ENCODE results near the gene PHC2. TPM values are rescaled to one million over a fixed set of nuclear protein-coding genes. Genes with fewer than 3 reads are reported as not detected.

The PHC2 gene
- total RNA-seq, 6 donors from 2014 or later, result 103 to 173 (median 129) TPM

DNA sequence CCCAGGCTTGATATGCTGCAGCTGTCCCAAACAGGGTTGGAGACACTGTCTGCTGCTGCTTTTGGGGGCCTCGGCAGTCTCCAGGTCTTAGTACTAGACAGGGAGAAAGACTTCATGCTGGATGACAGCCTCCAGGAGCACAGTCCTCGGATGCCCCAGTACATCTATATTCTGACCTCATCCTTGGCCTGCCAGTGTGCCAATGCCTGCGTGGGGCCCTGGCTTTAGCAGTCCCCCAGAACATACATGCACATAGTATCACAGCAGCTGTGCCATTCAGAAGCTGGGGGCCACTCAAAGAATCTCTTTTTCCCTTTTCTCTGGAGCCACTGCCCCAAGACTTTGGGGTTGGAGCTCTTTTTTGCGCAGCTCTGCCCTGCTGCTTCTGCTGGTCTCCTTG lies 37.1 kb upstream of the PHC2 start:
- ATAC-seq (ENCODE audit: low FRiP score in 2 of 2) (no peak), DNase-seq (no peak)
- Histone ChIP-seq H3K27ac (no peak overlapping the region), H3K27me3 (no peaks in the 10 kb centered on the region), H3K4me3 (no peak overlapping the region), H3K9me3 (no peaks in the 10 kb centered on the region), H3K4me1 (peaks cover 8 to 20% (median 12%) of the 10 kb centered on the region in 4 donors), H3K36me3 (no peaks in the 10 kb centered on the region)
- WGBS, 2 donors, result 85 to 100% methylated on average over 1 to 4 of the region's 4 CpGs
- TF ChIP-seq, protein P1, sequence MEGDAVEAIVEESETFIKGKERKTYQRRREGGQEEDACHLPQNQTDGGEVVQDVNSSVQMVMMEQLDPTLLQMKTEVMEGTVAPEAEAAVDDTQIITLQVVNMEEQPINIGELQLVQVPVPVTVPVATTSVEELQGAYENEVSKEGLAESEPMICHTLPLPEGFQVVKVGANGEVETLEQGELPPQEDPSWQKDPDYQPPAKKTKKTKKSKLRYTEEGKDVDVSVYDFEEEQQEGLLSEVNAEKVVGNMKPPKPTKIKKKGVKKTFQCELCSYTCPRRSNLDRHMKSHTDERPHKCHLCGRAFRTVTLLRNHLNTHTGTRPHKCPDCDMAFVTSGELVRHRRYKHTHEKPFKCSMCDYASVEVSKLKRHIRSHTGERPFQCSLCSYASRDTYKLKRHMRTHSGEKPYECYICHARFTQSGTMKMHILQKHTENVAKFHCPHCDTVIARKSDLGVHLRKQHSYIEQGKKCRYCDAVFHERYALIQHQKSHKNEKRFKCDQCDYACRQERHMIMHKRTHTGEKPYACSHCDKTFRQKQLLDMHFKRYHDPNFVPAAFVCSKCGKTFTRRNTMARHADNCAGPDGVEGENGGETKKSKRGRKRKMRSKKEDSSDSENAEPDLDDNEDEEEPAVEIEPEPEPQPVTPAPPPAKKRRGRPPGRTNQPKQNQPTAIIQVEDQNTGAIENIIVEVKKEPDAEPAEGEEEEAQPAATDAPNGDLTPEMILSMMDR (IDR thresholded peaks at IDR 0.05), result no peak
- TF ChIP-seq EP300 (IDR thresholded peaks at IDR 0.05), result no peak
- no peak for TF ChIP-seq POLR2AphosphoS5 (IDR thresholded peaks at IDR 0.05)
- TF ChIP-seq POLR2A (IDR thresholded peaks at IDR 0.05), result no peak

DNA sequence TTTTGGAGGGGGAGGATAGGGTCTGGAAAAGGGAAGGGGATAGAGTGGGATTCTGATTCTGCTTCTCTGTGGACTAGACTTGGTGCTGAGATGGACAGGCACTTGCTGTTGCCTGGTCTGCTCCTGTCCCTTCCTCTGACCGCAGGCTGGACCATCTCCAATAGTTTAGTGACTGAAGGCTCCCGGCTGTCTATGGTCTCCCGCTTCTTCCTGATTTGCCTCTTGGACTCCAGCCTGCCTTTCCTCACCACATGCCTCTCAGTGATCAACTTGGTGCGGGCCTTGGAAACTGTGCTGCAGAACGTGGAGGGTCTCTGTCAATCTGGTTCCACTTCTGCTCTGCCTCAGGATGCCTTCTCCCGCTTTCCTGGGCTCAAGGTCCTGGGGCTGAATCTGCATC lies 35.3 kb upstream of the PHC2 start:
- 58 to 70% methylated on average over 6 of the region's 6 CpGs for WGBS, 2 donors
- Histone ChIP-seq H3K27me3 (no peaks in the 10 kb centered on the region), H3K27ac (no peak overlapping the region), H3K4me3 (no peak overlapping the region), H3K4me1 (peaks cover 3 to 12% (median 8%) of the 10 kb centered on the region in 4 donors), H3K9me3 (no peaks in the 10 kb centered on the region), H3K36me3 (no peaks in the 10 kb centered on the region)
- ATAC-seq (ENCODE audit: low FRiP score in 2 of 2) (no peak), DNase-seq (no peak)
- TF ChIP-seq, protein P1 (IDR thresholded peaks at IDR 0.05), result no peak
- TF ChIP-seq POLR2A (IDR thresholded peaks at IDR 0.05) (no peak), POLR2AphosphoS5 (IDR thresholded peaks at IDR 0.05) (no peak), EP300 (IDR thresholded peaks at IDR 0.05) (no peak)

DNA sequence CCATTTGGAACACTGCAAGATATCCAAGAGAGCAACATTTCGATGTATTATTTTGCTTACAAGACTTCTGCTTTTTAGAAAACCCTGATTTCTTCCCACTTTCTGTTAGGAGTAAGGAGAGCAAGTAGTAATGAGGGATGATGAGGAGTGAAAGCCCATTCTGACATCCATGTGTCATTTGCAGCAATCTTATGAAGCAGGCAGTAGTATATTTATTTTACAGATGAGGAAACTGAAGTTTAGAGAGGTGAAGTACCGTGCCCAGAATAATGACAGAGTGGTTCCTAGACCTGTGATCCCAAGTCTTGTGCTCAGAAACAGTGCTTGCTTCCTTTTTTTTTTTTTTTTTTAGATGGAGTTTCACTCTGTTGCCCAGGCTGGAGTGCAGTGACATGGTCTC lies 34.4 kb upstream of the PHC2 start:
- TF ChIP-seq POLR2A (IDR thresholded peaks at IDR 0.05) (no peak), EP300 (IDR thresholded peaks at IDR 0.05) (no peak), POLR2AphosphoS5 (IDR thresholded peaks at IDR 0.05) (no peak)
- H3K4me3 ChIP-seq, result no peak overlapping the region
- H3K4me1 ChIP-seq, result peaks cover 3 to 10% (median 6%) of the 10 kb centered on the region in 4 donors
- H3K27me3 ChIP-seq, result no peaks in the 10 kb centered on the region
- H3K27ac ChIP-seq, result no peak overlapping the region
- no peak for ATAC-seq (ENCODE audit: low FRiP score in 2 of 2)
- H3K9me3 ChIP-seq, result no peaks in the 10 kb centered on the region
- WGBS, 2 donors, result 71 to 95% methylated on average over 2 of the region's 2 CpGs
- H3K36me3 ChIP-seq, result no peaks in the 10 kb centered on the region
- no peak for DNase-seq

DNA sequence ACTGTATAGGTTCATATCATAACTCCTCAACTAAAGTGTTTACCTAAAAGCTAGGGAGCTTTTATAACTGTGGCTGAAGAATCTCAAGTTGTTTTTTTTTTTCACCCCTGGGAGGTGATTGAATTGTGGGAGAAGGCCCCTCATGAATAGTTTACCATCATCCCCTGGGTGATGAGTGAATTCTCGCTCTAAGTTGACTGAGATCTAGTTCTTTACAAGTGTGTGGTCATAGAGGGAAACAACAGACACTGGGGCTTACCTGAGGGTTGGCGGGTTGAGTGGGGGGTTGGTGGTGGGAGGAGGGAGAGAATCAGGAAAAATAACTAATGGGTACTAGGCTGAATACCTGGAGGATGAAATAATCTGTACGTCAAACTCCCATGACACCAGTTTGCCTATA lies 33.7 kb upstream of the PHC2 start:
- Histone ChIP-seq H3K4me1 (peaks cover 0 to 11% (median 6%) of the 10 kb centered on the region in 4 donors), H3K9me3 (no peaks in the 10 kb centered on the region), H3K27me3 (no peaks in the 10 kb centered on the region), H3K36me3 (no peaks in the 10 kb centered on the region), H3K4me3 (no peak overlapping the region), H3K27ac (no peak overlapping the region)
- no peak for ATAC-seq (ENCODE audit: low FRiP score in 2 of 2)
- no peak for DNase-seq
- WGBS, 2 donors, result 90 to 91% methylated on average over 3 of the region's 3 CpGs
- no peak for TF ChIP-seq EP300 (IDR thresholded peaks at IDR 0.05)
- TF ChIP-seq, protein P1 (IDR thresholded peaks at IDR 0.05), result no peak
- TF ChIP-seq POLR2A (IDR thresholded peaks at IDR 0.05), result no peak
- TF ChIP-seq POLR2AphosphoS5 (IDR thresholded peaks at IDR 0.05), result no peak

DNA sequence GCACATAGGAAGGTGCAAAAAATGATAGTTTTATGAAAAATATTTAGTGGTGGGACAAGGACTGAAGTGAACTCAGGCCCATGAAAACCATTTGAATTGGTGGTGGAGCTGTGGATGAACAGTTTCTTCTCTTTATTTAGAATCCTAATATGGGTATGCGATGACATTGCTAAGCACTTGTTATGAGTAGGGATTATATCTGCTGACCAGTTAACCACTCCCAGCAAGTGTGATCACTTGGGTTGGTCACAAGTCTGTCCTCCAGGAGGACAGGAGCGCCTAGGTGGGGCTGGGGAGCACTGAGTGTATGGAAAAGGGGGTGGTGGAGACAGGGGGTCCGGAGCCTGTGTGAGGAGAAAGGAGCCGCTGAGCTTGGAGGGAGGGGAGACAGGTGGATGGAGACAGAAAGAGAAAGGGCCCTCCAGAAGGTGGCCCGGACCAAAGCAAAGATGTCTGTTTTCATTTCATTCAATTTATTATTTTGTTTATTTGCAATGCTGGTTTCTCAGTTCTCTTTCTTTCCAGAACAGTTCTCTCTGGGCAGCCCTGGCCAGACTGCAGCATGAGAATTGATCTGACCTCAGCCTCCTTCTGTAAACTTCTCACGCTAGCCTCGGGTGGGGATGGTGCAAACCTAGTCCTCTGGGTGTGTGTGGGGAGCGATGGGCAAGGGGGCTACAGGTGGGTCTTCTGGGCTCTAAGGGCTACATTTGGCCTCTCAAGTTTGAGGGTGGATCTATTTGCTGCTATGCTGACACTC lies 31.7 kb upstream of the PHC2 start:
- Histone ChIP-seq H3K27me3 (no peaks in the 10 kb centered on the region), H3K4me1 (peaks cover 0 to 11% (median 6%) of the 10 kb centered on the region in 4 donors), H3K9me3 (no peaks in the 10 kb centered on the region), H3K36me3 (no peaks in the 10 kb centered on the region), H3K27ac (no peak overlapping the region), H3K4me3 (no peak overlapping the region)
- ATAC-seq (ENCODE audit: low FRiP score in 2 of 2) (no peak), DNase-seq (no peak)
- TF ChIP-seq, protein P1 (IDR thresholded peaks at IDR 0.05), result no peak
- TF ChIP-seq POLR2AphosphoS5 (IDR thresholded peaks at IDR 0.05), result no peak
- WGBS, 2 donors, result 92 to 95% methylated on average over 8 of the region's 8 CpGs
